ENCODE results near the gene DYNC1LI1.
"Not testable (repeated sequence)": the region's sequence is repeated elsewhere in the genome, so short reads cannot be mapped to it uniquely, and the experiment has no call there.

The DYNC1LI1 gene

DNA sequence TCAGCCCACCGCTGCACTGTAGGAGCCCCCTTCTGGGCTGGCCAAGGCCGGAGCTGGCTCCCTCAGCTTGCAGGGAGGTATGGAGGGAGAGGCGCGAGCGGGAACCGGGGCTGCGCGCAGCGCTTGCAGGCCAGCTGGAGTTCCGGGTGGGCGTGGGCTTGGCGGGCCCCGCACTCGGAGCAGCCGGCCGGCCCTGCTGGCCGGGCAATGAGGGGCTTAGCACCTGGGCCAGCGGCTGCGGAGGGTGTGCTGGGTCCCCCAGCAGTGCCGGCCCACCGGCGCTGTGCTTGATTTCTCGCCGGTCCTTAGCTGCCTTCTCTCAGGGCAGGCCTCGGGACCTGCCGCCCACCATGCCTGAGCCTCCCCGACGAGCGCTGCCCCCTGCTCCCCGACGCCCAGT is 8.0 kb upstream of the DYNC1LI1 start:
- not testable (repeated sequence) for DNase-seq

DNA sequence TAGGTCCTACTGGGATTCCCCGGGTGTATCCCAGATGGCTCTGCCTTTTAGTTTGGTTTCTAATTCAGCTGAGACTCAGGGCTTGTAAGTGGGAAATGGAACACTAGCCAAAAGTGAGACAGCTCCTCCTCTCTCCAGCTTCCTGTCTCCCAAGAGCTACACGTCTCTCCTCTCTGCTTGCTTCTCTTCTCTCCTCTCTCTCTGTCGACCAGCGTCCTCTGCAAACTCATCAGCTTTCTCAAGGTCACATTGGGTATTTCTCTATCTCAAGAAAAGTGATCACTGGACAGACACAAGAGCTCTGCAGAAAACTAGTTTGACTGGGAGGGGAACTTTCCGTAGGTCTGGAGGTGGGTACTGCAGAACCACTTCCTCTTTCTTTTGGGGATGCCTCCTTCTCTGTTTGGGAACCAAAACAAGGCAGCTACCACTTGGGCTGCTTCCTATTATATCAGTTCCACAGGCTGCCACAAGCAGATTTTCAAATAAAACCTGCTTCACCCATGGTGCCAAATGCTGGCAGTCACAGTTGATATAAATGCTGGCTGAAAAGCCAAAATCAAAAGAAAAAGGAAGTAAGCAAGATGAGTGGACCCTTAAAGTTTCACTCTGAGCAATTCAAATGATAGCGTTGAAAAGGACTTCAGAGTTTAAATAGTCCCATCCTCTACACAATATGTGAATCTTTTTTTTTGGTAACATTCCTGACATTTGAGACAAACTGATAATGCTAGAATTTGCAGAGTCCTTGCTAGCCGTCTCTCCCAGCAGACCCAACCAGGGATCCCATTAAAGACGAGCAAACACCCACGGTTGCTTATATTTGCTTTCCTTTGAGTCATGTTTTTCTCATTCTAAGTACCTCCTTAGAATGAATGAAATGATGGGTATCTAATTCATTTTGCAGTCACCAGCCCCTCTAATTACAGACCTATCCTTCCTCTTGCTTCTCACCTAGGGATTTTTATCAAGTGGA is 7.2 kb upstream of the DYNC1LI1 start:
- peak; percentile 18 for DNase-seq

DNA sequence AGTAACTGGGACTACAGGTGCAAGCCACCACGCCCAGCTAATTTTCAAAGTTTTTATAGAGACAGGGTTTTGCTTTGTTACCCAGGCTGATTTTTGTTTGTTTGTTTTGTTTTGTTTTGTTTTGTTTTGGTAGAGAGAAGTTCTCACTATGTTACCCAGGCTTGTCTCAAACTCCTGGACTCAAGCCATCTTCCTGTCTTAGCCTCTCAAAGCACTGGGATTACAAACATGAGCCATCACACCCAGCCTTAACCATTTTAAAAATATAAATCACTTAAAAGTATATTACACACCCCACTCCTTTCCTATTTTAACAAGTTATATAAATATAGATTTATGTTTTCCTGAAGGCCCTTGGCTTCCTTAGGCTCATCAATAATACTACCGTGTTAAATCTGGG is 6.5 kb upstream of the DYNC1LI1 start:
- DNase-seq: no peak

DNA sequence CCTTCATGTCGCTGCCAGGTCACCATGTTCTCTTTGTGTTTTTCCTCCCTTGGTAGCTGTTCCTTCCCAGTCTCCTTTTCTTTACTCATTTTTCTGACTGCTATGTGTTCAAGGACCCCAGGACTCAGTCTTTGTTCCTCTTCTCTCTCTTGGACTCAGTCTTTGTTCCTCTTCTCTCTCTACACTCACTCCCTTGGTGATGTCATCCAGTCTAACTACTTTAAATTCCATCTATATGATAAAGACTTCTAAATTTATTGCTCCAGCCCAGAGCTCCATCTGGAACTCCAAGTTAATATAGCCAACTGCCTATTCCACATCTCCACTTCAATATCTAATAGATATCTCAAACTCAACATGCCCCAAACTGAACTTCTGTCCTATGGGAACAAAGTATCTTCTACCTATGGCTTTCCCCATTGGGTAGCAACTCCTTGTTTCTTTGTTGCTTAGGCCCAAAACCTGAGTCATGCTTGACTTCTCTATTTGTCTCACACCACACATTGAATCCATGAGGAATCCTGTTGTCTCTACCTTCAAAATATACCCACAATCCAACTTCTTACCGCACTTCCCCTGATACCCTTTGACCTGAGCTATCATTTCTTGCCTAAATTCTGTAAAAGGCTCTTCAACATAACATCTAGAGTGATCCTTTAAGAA is 4.9 kb upstream of the DYNC1LI1 start:
- no peak for DNase-seq

GRCh38 chr3:32571192-32571485 is 481 bp upstream of the DYNC1LI1 start:
- no peak for DNase-seq

DNA sequence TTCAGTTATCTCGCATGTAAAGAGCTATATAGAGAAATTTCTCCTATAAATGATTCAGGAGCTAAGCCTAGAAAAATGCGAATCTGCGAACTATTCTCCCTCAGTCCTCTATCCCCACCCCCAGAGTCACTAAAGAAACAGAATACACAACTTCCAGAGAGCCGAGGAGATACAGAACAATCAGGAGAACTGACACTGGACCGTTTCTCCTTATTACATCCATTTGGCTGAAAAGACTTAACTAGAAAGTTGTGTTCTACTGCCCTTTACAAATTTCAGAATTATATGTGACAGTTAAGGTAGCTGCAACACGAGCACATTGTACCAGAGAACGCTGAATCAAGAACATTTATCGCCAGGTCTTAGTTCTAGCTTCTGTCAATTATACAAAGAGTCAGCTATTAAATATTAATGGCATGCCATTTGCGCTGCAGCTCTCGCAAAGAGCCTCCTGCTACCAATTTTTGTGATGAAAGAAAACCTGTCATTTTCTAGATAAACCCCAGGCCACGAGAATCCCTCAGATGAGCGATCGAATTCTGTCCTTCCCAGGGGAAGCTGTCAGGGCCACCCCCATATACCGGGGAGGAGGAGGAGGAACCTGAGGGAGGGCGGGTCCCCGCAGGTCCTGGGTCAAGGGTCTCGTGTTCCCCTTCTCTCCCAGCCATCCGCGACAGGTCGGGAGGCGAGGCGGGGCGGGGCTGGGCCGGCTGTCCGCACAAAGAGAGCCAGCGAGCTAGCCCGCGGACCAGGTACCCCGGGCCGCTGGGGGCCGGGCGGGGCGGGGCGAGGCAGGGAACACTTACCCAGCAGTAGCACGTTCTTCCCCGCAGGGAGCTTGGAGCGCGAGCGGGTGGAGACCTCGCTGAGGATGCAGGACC is 878 bp downstream of the DYNC1LI1 start:
- peak; percentile 21 for DNase-seq

GRCh38 chr3:32568953-32569352 is 1.7 kb downstream of the DYNC1LI1 start:
- no peak for DNase-seq

DNA sequence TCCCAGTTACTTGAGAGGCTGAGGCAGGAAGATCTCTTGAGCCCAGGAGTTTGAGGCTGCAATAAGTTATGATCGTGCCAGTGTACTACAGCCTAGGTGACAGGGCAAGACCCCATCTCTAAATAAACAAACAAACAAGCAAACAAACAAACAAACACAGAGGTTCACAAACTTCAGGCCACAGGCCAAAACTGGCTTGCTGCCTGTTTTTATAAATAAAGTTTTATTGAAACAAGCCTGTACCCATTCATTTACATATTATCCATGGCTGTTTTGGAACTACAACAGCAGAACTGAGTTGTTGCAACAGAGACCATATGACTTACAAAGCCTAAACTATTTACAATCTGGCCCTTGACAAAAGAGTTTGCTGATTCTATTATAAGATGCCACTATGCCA is 6.5 kb downstream of the DYNC1LI1 start:
- DNase-seq: no peak

DNA sequence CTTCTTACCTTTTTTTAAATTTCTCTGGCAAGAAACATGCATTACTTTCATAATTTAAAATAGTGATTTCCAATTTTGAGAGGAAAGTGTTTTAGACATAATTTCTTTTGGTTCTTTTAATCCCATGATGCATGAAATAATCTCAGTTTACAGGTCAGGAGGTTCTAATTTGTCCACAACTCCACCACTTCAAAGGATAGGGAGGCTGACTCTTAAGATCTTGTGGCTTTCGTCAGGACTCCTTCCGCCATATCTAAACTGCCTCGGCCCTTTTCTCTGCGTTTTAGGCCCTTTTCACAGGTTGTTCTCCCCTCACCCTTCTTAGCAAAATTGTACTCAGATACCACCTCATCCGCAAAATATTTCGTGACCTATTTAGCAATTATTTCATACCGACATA is 8.0 kb downstream of the DYNC1LI1 start:
- no peak for DNase-seq

- no peak for DNase-seq
These were observed 12.9 kb downstream of the DYNC1LI1 start for GRCh38 chr3:32557640-32558352.

DNA sequence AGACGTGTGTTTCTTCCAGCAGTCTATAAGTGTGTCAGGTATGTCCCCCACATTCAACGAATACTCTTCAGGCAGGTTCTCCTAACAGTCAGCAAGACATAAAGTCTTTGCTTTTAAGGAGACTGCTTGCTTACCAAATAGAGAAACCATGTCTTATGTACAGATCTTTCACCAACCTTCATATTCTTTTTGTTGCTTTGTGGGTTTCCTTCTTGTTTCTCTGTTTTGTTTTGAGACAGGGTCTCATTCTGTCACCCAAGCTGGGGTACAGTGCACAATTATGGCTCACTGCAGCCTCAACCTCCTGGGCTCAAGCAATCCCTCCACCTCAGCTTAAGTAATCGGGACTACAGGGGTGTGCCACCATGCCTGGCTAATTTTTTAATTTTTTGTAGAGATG is 14.3 kb downstream of the DYNC1LI1 start:
- no peak for DNase-seq

DNA sequence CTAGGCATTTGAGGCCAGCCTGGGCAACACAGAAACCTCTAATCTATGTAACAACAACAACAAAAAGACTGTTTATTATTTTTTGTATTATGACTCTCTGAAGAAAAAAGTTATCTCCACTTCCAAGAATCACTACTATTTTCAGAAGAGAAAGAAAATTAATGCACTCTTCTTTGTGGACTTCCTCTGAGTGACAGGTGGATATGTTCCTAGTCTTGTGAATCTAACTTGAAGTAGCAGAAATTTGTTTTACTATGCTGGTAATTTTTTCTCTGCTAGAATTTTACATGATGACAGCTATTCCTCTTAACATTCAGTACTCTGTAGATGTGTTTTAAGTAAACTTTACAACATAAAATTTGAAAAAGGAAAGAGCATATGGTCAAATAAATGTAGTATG is 16.7 kb downstream of the DYNC1LI1 start:
- DNase-seq: no peak

GRCh38 chr3:32553459-32553858 is 17.2 kb downstream of the DYNC1LI1 start:
- no peak for DNase-seq

- DNase-seq: no peak
These were observed 18.6 kb downstream of the DYNC1LI1 start for GRCh38 chr3:32552013-32552412.

- no peak for DNase-seq
These were observed 19.2 kb downstream of the DYNC1LI1 start for GRCh38 chr3:32551496-32551895.

DNA sequence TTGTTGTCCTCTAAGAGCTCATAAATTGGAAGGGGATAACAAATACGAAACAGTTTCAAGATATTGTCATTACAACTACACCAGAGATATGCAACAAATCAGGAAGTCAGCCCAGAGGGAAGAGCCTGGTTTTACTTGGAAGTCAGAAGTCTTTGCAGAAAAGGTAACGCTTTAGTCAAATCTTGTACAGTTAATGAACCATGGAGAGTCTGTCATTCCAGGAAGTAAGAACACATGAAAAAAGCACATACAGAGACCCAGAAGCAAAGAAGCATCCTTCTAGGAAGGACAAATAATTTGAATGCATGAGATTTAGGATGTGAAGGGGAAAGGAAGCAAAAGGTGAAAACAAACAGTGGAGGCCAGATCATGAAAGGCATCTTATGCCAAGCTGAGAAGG is 19.6 kb downstream of the DYNC1LI1 start:
- no peak for DNase-seq

DNA sequence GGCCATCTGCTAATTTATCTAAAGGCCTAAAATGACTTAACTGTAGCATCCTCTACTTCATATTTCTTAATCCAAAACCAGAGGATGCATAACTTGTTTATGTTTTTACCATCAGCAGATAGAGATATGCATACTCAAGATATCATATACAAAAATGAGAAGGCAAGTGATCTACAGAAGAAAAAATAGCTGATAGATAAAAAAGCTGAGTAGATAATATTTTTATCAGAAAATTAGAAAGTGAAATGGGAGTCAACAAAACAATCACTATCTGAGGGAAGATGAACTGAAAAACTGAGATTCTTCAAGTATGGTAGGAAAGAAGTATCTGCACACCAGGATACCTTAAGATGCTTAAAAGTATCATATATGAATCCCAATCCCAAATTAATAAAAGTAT is 25.4 kb downstream of the DYNC1LI1 start:
- no peak for DNase-seq

- DNase-seq: no peak
These were observed 25.8 kb downstream of the DYNC1LI1 start for GRCh38 chr3:32544894-32545293.

DNA sequence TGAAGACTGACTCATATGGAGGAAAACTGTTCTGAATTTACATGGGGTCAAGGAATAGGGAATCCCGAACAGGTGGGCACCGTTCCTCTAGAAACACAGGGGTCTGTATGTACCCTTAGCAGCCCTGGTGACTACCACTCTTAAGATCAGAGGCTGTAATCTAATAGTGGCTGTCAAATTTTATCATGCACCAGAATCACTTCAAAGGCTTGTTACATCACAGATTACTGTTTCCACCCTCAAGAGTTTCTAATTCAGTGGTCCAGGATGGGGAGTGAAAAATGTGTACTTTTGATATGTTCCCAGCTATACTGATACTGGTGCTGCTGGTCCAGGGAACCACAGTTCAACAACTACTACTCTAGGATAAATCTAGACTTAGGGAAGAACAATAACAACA is 27.9 kb downstream of the DYNC1LI1 start:
- no peak for DNase-seq

DNA sequence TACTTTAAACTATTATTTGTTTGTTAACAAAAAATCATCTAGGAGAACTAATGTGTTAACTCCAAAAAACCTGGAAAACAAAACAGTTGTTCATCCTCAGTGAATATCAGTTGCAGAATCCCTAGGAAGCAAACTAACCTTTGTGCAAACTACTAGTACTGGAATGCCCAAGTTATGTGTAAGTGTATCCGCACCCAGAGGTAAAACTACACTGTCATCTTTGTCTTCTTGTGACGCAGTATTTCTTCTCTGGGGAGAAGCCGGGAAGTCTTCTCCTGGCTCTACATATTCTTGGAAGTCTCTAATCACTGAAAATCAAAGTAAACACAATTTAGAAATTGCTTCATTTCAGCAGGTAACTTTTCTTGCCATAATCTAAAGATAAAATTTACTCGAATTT is 29.8 kb downstream of the DYNC1LI1 start:
- DNase-seq: no peak

- no peak for DNase-seq
These were observed 38.2 kb downstream of the DYNC1LI1 start for GRCh38 chr3:32532434-32532833.

GRCh38 chr3:32531010-32531647 is 39.5 kb downstream of the DYNC1LI1 start:
- no peak for DNase-seq
